ENCODE results near the gene PEMT. TPM values are rescaled to one million over a fixed set of nuclear protein-coding genes. Genes with fewer than 3 reads are reported as not detected.

PEMT gene
- total RNA-seq, 2 donors from 2014 or later, result 16.9 to 23.8 TPM

- TF ChIP-seq CTCF (IDR thresholded peaks at IDR 0.05), result no peak
- no peak overlapping the region for H3K27ac ChIP-seq
- H3K36me3 ChIP-seq, result no peaks in the 10 kb centered on the region
- DNase-seq, result no peak
- H3K27me3 ChIP-seq, result no peaks in the 10 kb centered on the region
- H3K9me3 ChIP-seq, result no peaks in the 10 kb centered on the region
- H3K9ac ChIP-seq (ENCODE audit: low read depth in 2 of 2, low read length in 2 of 2), result no peak overlapping the region
- H3K4me3 ChIP-seq, result no peak overlapping the region
- H3K4me1 ChIP-seq, result no peaks in the 10 kb centered on the region
- intact Hi-C loops (cut with DNase I), result no loop called here
Observed at GRCh38 chr17:17548044-17548443, 43.5 kb downstream of the PEMT start.

- H3K4me3 ChIP-seq, result no peak overlapping the region
- intact Hi-C loops (cut with DNase I), result no loop called here
- no peak overlapping the region for H3K27ac ChIP-seq
- no peak overlapping the region for H3K9ac ChIP-seq (ENCODE audit: low read depth in 2 of 2, low read length in 2 of 2)
- DNase-seq, result no peak
- no peaks in the 10 kb centered on the region for H3K36me3 ChIP-seq
- H3K27me3 ChIP-seq, result no peaks in the 10 kb centered on the region
- no peaks in the 10 kb centered on the region for H3K4me1 ChIP-seq
- H3K9me3 ChIP-seq, result no peaks in the 10 kb centered on the region
- TF ChIP-seq CTCF (IDR thresholded peaks at IDR 0.05), result no peak
Observed at GRCh38 chr17:17547210-17547764, 44.2 kb downstream of the PEMT start.

DNA sequence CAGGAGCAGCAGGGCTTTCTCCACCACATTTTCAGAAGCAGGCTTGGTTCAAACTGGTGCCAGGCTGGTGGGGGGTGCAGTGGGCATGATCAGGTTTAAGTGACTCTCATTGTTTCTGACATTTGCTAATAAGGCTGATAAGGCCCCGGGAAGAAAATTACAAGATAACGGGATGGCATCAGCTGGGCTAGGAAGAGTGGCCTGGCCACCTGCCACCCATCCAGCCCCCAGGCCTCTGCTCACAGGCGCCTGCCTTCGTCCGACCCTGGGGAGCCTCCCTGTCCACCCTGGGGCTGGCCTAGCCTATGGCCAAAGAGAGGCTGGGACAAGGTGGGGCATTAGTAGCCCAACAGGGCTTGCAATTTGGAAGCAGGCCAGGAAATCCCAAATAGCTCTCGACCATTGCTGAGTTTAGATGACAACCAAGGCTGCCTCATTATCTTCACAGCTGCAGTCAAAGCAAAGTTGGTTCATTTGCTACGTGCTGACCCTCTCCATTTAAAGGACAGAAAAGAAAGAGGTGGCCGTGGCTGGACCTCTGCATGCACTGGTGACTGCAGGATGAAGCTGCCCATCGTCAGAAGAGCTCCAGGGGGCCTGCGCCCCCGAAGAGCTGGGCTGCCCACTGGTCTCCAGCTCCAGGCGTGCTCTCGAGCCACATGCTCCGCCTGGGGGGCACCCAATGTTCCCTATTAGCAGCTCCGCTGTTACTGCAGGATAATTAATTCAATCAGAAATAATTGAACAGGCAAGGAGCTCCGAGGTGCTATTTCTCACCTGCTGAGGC, 44.9 kb downstream of the PEMT start:
- no peak overlapping the region for H3K27ac ChIP-seq
- no peaks in the 10 kb centered on the region for H3K4me1 ChIP-seq
- H3K9me3 ChIP-seq, result no peaks in the 10 kb centered on the region
- H3K36me3 ChIP-seq, result no peaks in the 10 kb centered on the region
- no peaks in the 10 kb centered on the region for H3K27me3 ChIP-seq
- TF ChIP-seq CTCF (IDR thresholded peaks at IDR 0.05), result no peak
- DNase-seq, result no peak
- H3K9ac ChIP-seq (ENCODE audit: low read depth in 2 of 2, low read length in 2 of 2), result no peak overlapping the region
- no peak overlapping the region for H3K4me3 ChIP-seq
- intact Hi-C loops (cut with DNase I), result no loop called here

DNA sequence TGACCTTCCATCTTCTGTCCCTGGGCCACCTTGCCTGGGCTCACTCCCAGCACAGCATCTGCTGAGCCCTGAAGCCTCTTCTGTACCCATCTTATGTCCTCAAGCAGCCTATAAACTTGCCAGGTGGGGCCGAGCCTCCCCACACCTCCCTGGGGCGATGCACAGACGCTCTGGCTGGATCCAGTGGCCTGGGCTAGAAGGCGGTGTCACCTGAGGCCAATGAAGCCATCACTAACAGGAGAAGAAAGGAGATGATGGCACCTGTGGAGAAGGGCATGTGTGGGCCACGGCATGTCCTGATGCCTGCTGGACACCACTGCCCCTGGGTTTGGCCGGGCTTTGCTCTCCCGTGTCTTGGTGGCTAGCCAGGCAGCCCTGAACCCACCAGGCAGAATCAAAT, 45.5 kb downstream of the PEMT start:
- no peak for TF ChIP-seq CTCF (IDR thresholded peaks at IDR 0.05)
- intact Hi-C loops (cut with DNase I), result no loop called here
- no peaks in the 10 kb centered on the region for H3K4me1 ChIP-seq
- H3K9ac ChIP-seq (ENCODE audit: low read depth in 2 of 2, low read length in 2 of 2), result no peak overlapping the region
- H3K4me3 ChIP-seq, result no peak overlapping the region
- H3K36me3 ChIP-seq, result no peaks in the 10 kb centered on the region
- H3K27me3 ChIP-seq, result no peaks in the 10 kb centered on the region
- H3K9me3 ChIP-seq, result no peaks in the 10 kb centered on the region
- DNase-seq, result no peak
- H3K27ac ChIP-seq, result no peak overlapping the region

DNA sequence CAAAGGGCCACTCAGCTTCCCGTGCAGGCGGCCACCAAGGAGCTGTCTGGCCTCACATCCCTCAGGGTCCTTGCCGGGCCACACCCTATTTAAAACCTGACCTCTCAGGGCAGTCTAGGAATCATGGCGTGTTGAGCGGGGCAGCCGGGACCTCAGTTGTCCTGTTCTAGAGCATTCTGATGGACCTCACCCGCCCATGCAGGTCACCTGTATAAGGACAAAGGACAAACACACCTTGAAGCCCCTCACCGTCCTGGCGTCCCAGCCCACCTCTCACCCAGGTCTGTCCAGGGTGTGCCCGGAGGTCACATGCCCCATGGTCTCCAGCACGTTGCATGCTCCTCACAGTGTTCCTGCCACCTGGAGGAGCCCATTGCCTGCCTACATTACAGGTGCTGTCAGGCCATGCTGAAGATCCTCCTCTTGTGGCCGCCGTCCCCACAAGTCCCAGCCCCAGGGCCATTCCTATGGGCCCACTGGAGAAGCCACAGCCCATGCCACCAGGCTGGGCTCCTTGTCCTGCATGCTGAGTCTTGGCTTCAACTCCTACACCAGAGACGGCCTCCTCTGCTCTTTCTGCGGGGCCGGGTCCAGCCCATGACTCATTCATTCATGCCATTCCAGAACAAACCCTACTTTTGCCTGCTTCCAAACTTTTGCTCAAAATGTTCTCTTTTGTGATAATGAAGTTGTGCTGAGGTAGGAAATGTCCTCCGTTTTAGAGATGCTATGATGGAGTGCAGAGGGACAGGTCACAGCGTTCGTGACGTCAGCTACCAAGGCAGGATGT, 46.3 kb downstream of the PEMT start:
- no peak overlapping the region for H3K4me3 ChIP-seq
- no peaks in the 10 kb centered on the region for H3K9me3 ChIP-seq
- intact Hi-C loops (cut with DNase I), result no loop called here
- DNase-seq, result no peak
- H3K36me3 ChIP-seq, result no peaks in the 10 kb centered on the region
- no peak overlapping the region for H3K9ac ChIP-seq (ENCODE audit: low read depth in 2 of 2, low read length in 2 of 2)
- no peak for TF ChIP-seq CTCF (IDR thresholded peaks at IDR 0.05)
- no peak overlapping the region for H3K27ac ChIP-seq
- H3K4me1 ChIP-seq, result no peaks in the 10 kb centered on the region
- no peaks in the 10 kb centered on the region for H3K27me3 ChIP-seq
